H1 (cell line): ENCODE results near the gene CAB39L. TPM values are rescaled to one million over a fixed set of nuclear protein-coding genes. Genes with fewer than 3 reads are reported as not detected.

Experiments
- CTCF ChIA-PET: fragments of 300-600 bp; sonication (Branson Sonifier 250); formaldehyde crosslinking; loops from one replicate; lab custom pipeline; 2021; ENCODE audit not compliant: partially characterized antibody; lab: Charles Lee
- POLR2A ChIA-PET: fragments of 300-600 bp; sonication (Branson Sonifier 250); formaldehyde crosslinking; loops from one replicate; lab custom pipeline; 2021; ENCODE audit warnings: inconsistent platforms; ENCODE audit not compliant: partially characterized antibody; lab: Charles Lee
- DNase-seq, 2 experiments: peaks; one replicate each; pipeline versions ENCODE4 v3.0.0 to v3.0.0-alpha.2; 2010 to 2022; ENCODE audit warnings: low spot score in 2 of 2, low read depth in 1 of 2, mixed read lengths in 1 of 2
- FAIRE-seq: peaks from 2 replicates; lab custom pipeline; 2011; peaks lifted over from hg19 to GRCh38; lab: Jason Lieb, UNC
- H2AFZ ChIP-seq: 2 replicates; pipeline ENCODE4 v1.8.1; 2012; ENCODE audit warnings: low read length, inconsistent platforms
- H2AK5ac ChIP-seq: 2 replicates; pipeline ENCODE4 v1.6.1; 2013; ENCODE audit warnings: low read depth, low read length
- H2BK120ac ChIP-seq: replicated peaks from 2 replicates; pipeline ENCODE3; 2013; ENCODE audit warnings: low read depth, low read length, inconsistent platforms
- H2BK12ac ChIP-seq: 2 replicates; pipeline ENCODE4 v1.6.1; 2013; ENCODE audit warnings: low read depth, low read length
- H2BK15ac ChIP-seq: 2 replicates; pipeline ENCODE4 v1.6.1; 2013; ENCODE audit warnings: low read length
- H2BK20ac ChIP-seq: 2 replicates; pipeline ENCODE4 v1.6.1; 2013; ENCODE audit warnings: low read length
- H2BK5ac ChIP-seq: 2 replicates; pipeline ENCODE4 v1.6.1; 2013; ENCODE audit warnings: low read depth, low read length
- H3K14ac ChIP-seq: 2 replicates; pipeline ENCODE4 v1.6.1; 2013; ENCODE audit warnings: inconsistent platforms; ENCODE audit not compliant: insufficient read length
- H3K18ac ChIP-seq: 2 replicates; pipeline ENCODE4 v1.6.1; 2013; ENCODE audit warnings: low read length; ENCODE audit errors: extremely low read depth
- H3K23ac ChIP-seq: 2 replicates; pipeline ENCODE4 v1.6.1; 2013; ENCODE audit warnings: inconsistent platforms; ENCODE audit not compliant: insufficient read length
- H3K23me2 ChIP-seq: 2 replicates; pipeline ENCODE4 v1.6.1; 2013; ENCODE audit warnings: low read depth, low read length
- H3K27ac ChIP-seq: 2 replicates; pipeline ENCODE4 v1.6.1; 2011; ENCODE audit warnings: low read depth, low read length, inconsistent platforms
- H3K27me3 ChIP-seq, 4 experiments: replicated peaks in 1 of 4; 1 replicate in 1 of 4; 2 replicates in 3 of 4; pipeline versions ENCODE4 v1.6.1 to v1.8.1; 2011 to 2013; ENCODE audit warnings: low read length in 3 of 4, mild to moderate bottlenecking in 3 of 4, inconsistent platforms in 2 of 4, mixed read lengths in 2 of 4, moderate library complexity in 1 of 4; ENCODE audit not compliant: control insufficient read depth in 3 of 4, insufficient read depth in 3 of 4; ENCODE audit errors: extremely low read depth in 1 of 4
- H3K36me3 ChIP-seq, 4 experiments: 2 replicates each; pipeline versions ENCODE4 v1.6.1 to v1.8.1; 2011 to 2013; ENCODE audit warnings: mild to moderate bottlenecking in 4 of 4, low read length in 3 of 4, moderate library complexity in 2 of 4, control low read depth in 1 of 4, inconsistent platforms in 1 of 4; ENCODE audit not compliant: insufficient read depth in 4 of 4, control insufficient read depth in 2 of 4
- H3K4ac ChIP-seq: replicated peaks from 2 replicates; pipeline ENCODE3; 2013; ENCODE audit warnings: low read length, low read depth, mixed read lengths, inconsistent platforms; ENCODE audit not compliant: insufficient read length
- H3K4me1 ChIP-seq, 4 experiments: replicated peaks in 1 of 4; 1 replicate in 1 of 4; 2 replicates in 3 of 4; pipeline versions ENCODE4 v1.6.1 to v1.8.1; 2011 to 2013; ENCODE audit warnings: low read length in 3 of 4, inconsistent platforms in 2 of 4, mixed read lengths in 1 of 4; ENCODE audit not compliant: insufficient read depth in 4 of 4, control insufficient read depth in 3 of 4
- H3K4me2 ChIP-seq, 2 experiments: 2 replicates each; pipeline versions ENCODE4 v1.6.1 to v1.8.1; 2011 to 2013; ENCODE audit warnings: low read depth in 2 of 2, low read length in 2 of 2, control low read depth in 1 of 2, inconsistent platforms in 1 of 2, mild to moderate bottlenecking in 1 of 2; ENCODE audit not compliant: insufficient read depth in 1 of 2
- H3K4me3 ChIP-seq, 4 experiments: fragments of 200-600, 300-600 bp in 1 of 4; sonication (generic), shearing (Covaris generic), sonication (Bioruptor Twin) in 1 of 4; 2 replicates each; pipeline versions ENCODE4 v1.5.1 to v1.8.1; 2011 to 2016; ENCODE audit warnings: low read length in 4 of 4, low read depth in 3 of 4, control low read depth in 2 of 4, inconsistent platforms in 2 of 4, mild to moderate bottlenecking in 2 of 4, mixed read lengths in 1 of 4, moderate library complexity in 1 of 4; ENCODE audit not compliant: insufficient read depth in 2 of 4; ENCODE audit errors: extremely low read depth in 1 of 4
- H3K56ac ChIP-seq: replicated peaks from 2 replicates; pipeline ENCODE3; 2013; ENCODE audit warnings: low read depth, mild to moderate bottlenecking, mixed read lengths, low read length, inconsistent platforms; ENCODE audit not compliant: insufficient read length
- H3K79me1 ChIP-seq: 2 replicates; pipeline ENCODE4 v1.6.1; 2013; ENCODE audit warnings: low read depth, low read length, control low read depth
- H3K79me2 ChIP-seq, 2 experiments: 2 replicates each; pipeline versions ENCODE4 v1.6.1 to v1.8.1; 2012 to 2013; ENCODE audit warnings: low read length in 2 of 2, mild to moderate bottlenecking in 2 of 2, inconsistent platforms in 1 of 2; ENCODE audit not compliant: insufficient read depth in 2 of 2, control insufficient read depth in 1 of 2
- H3K9ac ChIP-seq, 4 experiments: replicated peaks in 1 of 4; 1 replicate in 1 of 4; 2 replicates in 3 of 4; pipeline versions ENCODE4 v1.6.1 to v1.8.1; 2011 to 2013; ENCODE audit warnings: low read depth in 3 of 4, low read length in 3 of 4, control low read depth in 2 of 4, mild to moderate bottlenecking in 2 of 4, moderate library complexity in 2 of 4, inconsistent platforms in 1 of 4; ENCODE audit errors: extremely low read depth in 1 of 4
- H3K9me3 ChIP-seq, 2 experiments: 2 replicates each; pipeline versions ENCODE4 v1.6.1 to v1.8.1; 2012 to 2013; ENCODE audit warnings: mild to moderate bottlenecking in 2 of 2, moderate library complexity in 2 of 2, control low read depth in 1 of 2, inconsistent platforms in 1 of 2, low read depth in 1 of 2, low read length in 1 of 2, mixed read lengths in 1 of 2; ENCODE audit not compliant: insufficient read depth in 2 of 2
- H4K20me1 ChIP-seq, 2 experiments: replicated peaks in 1 of 2; 2 replicates each; pipeline versions ENCODE3 to v1.8.1; 2011 to 2013; ENCODE audit warnings: inconsistent platforms in 2 of 2, low read length in 2 of 2, mild to moderate bottlenecking in 1 of 2; ENCODE audit not compliant: insufficient read depth in 2 of 2, control insufficient read depth in 1 of 2
- H4K5ac ChIP-seq: 2 replicates; pipeline ENCODE4 v1.6.1; 2013; ENCODE audit warnings: low read length, low read depth, mixed read lengths, inconsistent platforms; ENCODE audit not compliant: insufficient read length
- H4K8ac ChIP-seq: 2 replicates; pipeline ENCODE4 v1.8.0; 2013; ENCODE audit warnings: mild to moderate bottlenecking, moderate library complexity, low read length, inconsistent platforms; ENCODE audit not compliant: insufficient read depth; ENCODE audit errors: extremely low read depth
- H4K91ac ChIP-seq: replicated peaks from 2 replicates; pipeline ENCODE3; 2013; ENCODE audit warnings: low read length, mixed read lengths, inconsistent platforms; ENCODE audit not compliant: insufficient read length
- CBX5 ChIP-seq: fragments of 300-800, 300-1000 bp; sonication (generic); IDR thresholded peaks from 2 replicates; pipeline ENCODE4 v1.7.1; 2016; ENCODE audit warnings: antibody characterized with exemption, low read length, low read depth
- CEBPB ChIP-seq: IDR thresholded peaks from 2 replicates; pipeline ENCODE4 v1.6.1; 2012; ENCODE audit warnings: low read depth, low read length
- POLR2A ChIP-seq, 2 experiments: IDR thresholded peaks; 1 replicate in 1 of 2; 2 replicates in 1 of 2; pipeline ENCODE4 v1.6.1; 2011; ENCODE audit warnings: low read depth in 2 of 2, low read length in 2 of 2, mild to moderate bottlenecking in 2 of 2; ENCODE audit errors: control extremely low read depth in 1 of 2
- POLR2AphosphoS5 ChIP-seq: IDR thresholded peaks from 2 replicates; pipeline ENCODE4 v1.6.1; 2011; ENCODE audit warnings: low read depth, low read length
- RBBP5 ChIP-seq: IDR thresholded peaks from 2 replicates; pipeline ENCODE4 v1.7.1; 2012; ENCODE audit warnings: low read depth, mild to moderate bottlenecking, inconsistent platforms, low read length, moderate library complexity, borderline replicate concordance
- RFX5 ChIP-seq: IDR thresholded peaks from 2 replicates; pipeline ENCODE4 v1.6.1; 2011; ENCODE audit warnings: low read depth, low read length, improper control_type of control experiment, borderline replicate concordance
- RNF2 ChIP-seq: fragments of 200-900, 300-1000 bp; sonication (generic); IDR thresholded peaks from 2 replicates; pipeline ENCODE4 v1.7.1; 2016; ENCODE audit warnings: borderline replicate concordance, low read depth, mild to moderate bottlenecking, antibody characterized with exemption, low read length; ENCODE audit not compliant: poor library complexity, severe bottlenecking; ENCODE audit errors: missing control alignments
- SAP30 ChIP-seq: fragments of 300-600 bp; sonication (generic); IDR thresholded peaks from 2 replicates; pipeline ENCODE4 v1.7.1; 2012; ENCODE audit warnings: low read length, moderate library complexity, mild to moderate bottlenecking, inconsistent platforms; ENCODE audit not compliant: insufficient read depth, insufficient replicate concordance
- TAF1 ChIP-seq: IDR thresholded peaks from 2 replicates; pipeline ENCODE4 v1.6.1; 2011; ENCODE audit warnings: mild to moderate bottlenecking, low read depth, low read length
- WGBS, 2 experiments: shearing (Covaris generic) in 1 of 2; methylation state at CpG; one replicate each; pipeline versions ENCODE4 v1.1.6 to v1.1.7; 2013 to 2015; ENCODE audit warnings: low lambda C conversion rate in 2 of 2, mixed read lengths in 2 of 2, inconsistent platforms in 1 of 2, low coverage in 1 of 2, missing lambda C conversion rate in 1 of 2; ENCODE audit not compliant: insufficient replicate concordance in 2 of 2, insufficient coverage in 1 of 2, insufficient read length in 1 of 2; ENCODE audit errors: extremely low coverage in 1 of 2, missing lambda C conversion rate in 1 of 2; 5-methylcytosine and 5-hydroxymethylcytosine counted together
- polyA plus RNA-seq, 7 experiments: library from polyadenylated mRNA; depleted of rRNA in 3 of 7; stranded (reverse) in 5 of 7; unstranded in 2 of 7; fragments of >200 nt in 5 of 7; fragments of 200-250 nt in 2 of 7; gene quantifications; 1 replicate in 5 of 7; 2 replicates in 1 of 7; 4 replicates in 1 of 7; pipeline versions ENCODE4 v1.2.1 to v1.2.3, GENCODE V29; 2011 to 2013; ENCODE audit warnings: missing spikeins in 2 of 7, mixed read lengths in 2 of 7
- total RNA-seq: library from RNA; stranded (reverse); fragmentation: NEBNext Ultra II Directional; extraction: Animal tissue kit (Norgen Biotek cat#: 25700); gene quantifications from 2 replicates; pipeline ENCODE4 v1.2.1, GENCODE V29; 2021

CAB39L gene
- total and polyA plus RNA-seq, 2 of the 8 experiments (the other 6 are each of a cell fraction or from before 2014, with no cell fraction given) = 2.5 to 4.8 TPM

- Histone ChIP-seq H3K56ac (no peak overlapping the region), H2BK15ac (no peak overlapping the region), H3K14ac (no peak overlapping the region), H2BK5ac (no peak overlapping the region), H2AK5ac (no peak overlapping the region), H3K36me3 (no peaks in the 10 kb centered on the region), H3K79me2 (no peaks in the 10 kb centered on the region), H4K8ac (no peak overlapping the region), H2BK20ac (no peak overlapping the region), H3K4ac (no peak overlapping the region), H3K79me1 (no peaks in the 10 kb centered on the region), H2BK12ac (no peak overlapping the region), H4K91ac (no peak overlapping the region), H3K4me1 (peaks cover 0 to 1% (median 0%) of the 10 kb centered on the region in 4 experiments; a peak in 1 of 7 replicates), H2AFZ (no peak overlapping the region), H4K20me1 (no peaks in the 10 kb centered on the region), H3K27ac (no peak overlapping the region), H3K4me2 (no peak overlapping the region), H2BK120ac (no peak overlapping the region), H3K27me3 (no peaks in the 10 kb centered on the region), H3K4me3 (no peak overlapping the region), H3K9me3 (no peaks in the 10 kb centered on the region), H3K23me2 (no peaks in the 10 kb centered on the region), H3K23ac (no peak overlapping the region), H3K9ac (no peak overlapping the region), H3K18ac (no peak overlapping the region), H4K5ac (no peak overlapping the region)
- CTCF ChIA-PET = interaction anchor here (1.8 kb wide), 1 partner anchor 137 kb away, joined by 5 read pairs; no protein-coding TSS in a partner anchor
- TF ChIP-seq POLR2A (IDR thresholded peaks at IDR 0.05; ENCODE audit: control extremely low read depth in 1 of 2, low read depth in 2 of 2, low read length in 2 of 2) (no peak), CEBPB (0 out of 2 replicates have a peak, but pooled peaks have one; percentile 55), TAF1 (no peak), CBX5 (no peak), RNF2 (no peak), POLR2AphosphoS5 (no peak), RFX5 (no peak), RBBP5 (no peak), SAP30 (no peak)
- DNase-seq (no peak), FAIRE-seq (no peak)
- 90% methylated on average over 7 of the region's 7 CpGs; no CpG with 5 or more reads in 1 of the 2 experiments for whole genome bisulfite sequencing, 2 experiments
- POLR2A ChIA-PET = no interaction called here
These were observed 6.2 kb downstream of the CAB39L start for GRCh38 chr13:49437705-49438104.
